Measurements from ENCODE around the gene PALMD.

DNA sequence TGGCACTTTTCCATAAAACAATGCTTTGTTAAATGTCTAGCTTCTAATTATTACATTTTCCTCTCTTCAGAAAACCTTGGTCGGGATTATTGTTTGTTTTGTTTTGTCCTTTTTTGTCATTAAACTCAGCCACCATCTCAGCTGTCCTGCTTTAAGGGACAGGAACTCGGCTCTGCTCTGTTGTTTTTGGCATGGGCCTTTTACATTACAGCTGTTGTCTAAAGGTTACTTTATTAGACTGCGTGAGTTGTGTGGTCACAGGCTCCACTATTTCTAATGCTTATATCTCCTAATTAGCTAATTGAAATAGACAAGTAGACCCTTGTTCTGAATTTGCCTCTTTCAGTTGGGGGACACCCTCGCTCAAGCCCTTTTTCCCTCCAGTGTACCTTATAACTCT, 1.6 kb downstream of the PALMD start:
- TF ChIP-seq, protein P1, sequence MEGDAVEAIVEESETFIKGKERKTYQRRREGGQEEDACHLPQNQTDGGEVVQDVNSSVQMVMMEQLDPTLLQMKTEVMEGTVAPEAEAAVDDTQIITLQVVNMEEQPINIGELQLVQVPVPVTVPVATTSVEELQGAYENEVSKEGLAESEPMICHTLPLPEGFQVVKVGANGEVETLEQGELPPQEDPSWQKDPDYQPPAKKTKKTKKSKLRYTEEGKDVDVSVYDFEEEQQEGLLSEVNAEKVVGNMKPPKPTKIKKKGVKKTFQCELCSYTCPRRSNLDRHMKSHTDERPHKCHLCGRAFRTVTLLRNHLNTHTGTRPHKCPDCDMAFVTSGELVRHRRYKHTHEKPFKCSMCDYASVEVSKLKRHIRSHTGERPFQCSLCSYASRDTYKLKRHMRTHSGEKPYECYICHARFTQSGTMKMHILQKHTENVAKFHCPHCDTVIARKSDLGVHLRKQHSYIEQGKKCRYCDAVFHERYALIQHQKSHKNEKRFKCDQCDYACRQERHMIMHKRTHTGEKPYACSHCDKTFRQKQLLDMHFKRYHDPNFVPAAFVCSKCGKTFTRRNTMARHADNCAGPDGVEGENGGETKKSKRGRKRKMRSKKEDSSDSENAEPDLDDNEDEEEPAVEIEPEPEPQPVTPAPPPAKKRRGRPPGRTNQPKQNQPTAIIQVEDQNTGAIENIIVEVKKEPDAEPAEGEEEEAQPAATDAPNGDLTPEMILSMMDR (IDR thresholded peaks at IDR 0.05; ENCODE audit: low read depth, low read length, poor library complexity, severe bottlenecking), result no peak
- no peak for TF ChIP-seq EZH2phosphoT487 (IDR thresholded peaks at IDR 0.05; ENCODE audit: borderline replicate concordance, low read length)
